ENCODE measurements around the gene CYP27A1.
"Not testable (repeated sequence)": the region's sequence is repeated elsewhere in the genome, so short reads cannot be mapped to it uniquely, and the experiment has no call there.

CYP27A1 gene

DNA sequence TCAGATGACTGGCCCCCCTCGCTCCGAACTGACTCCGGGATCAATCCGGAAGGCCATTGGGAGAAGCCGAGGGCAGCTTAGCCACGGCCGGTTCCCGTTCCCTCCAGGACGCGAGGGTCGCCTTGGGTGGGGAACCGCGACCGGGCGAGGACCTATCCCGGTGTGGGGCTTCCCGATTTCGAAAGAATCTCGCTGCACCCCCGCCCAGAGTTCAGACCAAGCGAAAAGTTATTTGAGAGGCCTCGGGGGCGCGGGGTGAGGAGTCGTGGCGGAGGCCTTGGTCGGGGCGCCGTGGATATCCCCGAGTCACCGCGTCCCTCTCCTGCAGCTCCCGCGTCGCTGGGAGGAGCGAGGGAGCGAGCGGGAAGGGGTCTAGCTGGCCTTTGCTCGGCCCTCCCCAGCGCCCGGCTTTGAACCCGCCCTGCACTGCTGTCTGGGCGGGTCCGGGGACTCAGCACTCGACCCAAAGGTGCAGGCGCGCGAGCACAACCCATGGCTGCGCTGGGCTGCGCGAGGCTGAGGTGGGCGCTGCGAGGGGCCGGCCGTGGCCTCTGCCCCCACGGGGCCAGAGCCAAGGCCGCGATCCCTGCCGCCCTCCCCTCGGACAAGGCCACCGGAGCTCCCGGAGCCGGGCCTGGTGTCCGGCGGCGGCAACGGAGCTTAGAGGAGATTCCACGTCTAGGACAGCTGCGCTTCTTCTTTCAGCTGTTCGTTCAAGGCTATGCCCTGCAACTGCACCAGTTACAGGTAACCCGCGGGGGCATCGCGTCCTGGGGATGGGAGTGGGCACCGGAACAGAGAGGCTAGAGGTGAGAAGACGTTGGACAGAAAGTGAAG, at the start of gene CYP27A1:
Gene CYP27A1 (plus strand): TSS at position 457 of the 837 bp plus-strand sequence. CDS start 36 bp downstream, at position 493.
- DNase-seq: peak in 1 of 2 experiments; percentile 61

- DNase-seq: no peak
Observed at GRCh38 chr2:218732761-218733158, 49.2 kb upstream of the CYP27A1 start.

DNA sequence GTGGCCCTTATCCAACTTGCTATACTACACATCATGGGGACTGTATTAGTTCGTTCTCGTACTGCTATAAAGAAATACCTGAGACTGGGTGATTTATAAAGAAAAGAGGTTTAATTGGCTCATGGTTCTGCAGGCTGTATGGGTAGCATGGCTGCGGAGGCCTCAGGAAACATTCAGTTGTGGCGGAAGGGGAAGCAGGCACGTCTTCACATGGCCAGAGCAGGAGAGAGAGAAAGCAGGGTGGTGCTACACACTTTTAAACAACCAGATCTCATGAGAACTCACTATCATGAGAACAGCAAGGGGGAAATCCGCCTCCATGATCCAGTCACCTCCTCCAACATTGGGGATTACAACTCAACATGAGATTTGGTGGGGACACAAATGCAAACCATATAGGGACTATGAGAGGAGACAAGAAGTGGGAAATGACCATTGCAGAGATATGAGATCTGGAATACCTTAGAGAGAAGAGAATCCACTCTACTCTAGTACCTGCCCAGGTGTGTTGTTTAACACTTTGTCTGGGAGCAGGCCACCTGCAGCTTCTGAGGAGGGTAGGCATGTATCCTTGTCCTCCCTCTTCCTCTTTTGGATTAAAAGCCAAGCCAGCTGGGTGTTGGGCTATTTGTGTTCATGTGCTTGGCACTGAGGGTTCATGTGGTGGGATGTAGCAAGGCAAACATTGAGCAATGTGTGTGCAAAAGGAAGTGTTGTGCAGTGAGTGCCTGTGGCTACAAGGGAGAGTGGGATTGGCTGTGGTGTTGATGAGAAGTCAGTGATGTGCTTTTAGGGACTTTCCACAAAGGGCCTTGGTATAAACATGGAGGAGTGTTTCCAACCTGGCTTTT, 48.6 kb upstream of the CYP27A1 start:
- DNase-seq: no peak

DNA sequence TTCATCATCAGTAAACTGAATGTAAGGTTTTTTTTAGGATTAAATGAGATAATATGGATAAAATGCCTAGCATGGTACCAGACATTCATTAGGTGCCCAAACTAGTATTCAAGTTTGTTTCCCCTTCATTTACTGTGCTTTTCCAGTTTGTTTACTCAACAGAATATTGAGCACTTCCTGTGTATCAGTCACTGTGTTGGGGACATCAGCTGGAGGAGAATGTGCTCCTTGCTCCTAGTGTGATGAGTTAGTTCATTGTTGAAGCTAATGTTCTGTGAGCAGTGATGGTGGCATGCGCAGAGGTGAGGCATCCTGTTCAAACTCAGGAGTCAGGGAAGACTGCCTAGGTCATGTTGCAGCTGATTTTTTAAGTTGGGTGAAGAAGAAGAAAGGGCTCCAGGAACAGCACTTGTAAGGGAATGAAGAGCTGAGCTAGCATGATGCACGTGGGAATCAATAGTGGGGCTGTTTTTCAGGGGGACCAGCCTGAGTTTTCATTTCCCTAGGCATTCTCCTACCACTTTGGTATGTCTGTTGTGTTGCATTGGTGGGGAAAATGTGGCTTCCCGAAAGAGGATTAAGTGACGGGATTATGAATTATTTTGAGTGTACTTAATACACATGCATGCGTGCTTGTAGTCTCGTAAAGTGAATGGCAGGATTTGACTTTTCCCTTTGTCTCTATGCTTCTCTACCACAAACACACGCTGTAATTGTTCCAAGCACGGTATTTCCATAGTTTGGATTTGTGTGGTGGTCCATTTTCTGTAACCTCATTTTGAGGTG, 47.6 kb upstream of the CYP27A1 start:
- DNase-seq: no peak

DNA sequence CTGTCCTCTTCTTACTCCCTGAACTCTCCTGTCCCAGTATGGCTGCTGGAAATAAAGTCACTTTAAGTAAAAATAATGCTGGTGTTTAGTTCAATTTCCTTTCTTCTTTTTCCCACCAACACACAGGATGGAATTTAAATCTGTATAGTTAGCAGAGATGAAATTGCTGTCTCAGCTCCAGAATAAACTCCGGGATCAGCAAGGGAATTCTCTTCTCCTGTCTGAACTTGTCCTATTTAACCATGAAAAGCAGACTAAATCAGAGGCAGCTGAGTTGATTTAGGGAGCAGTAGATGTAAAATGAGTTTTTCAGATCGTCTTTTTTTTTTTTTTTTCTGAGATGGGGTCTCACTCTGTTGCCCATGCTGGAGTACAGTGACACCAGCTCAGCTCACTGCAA, 45.4 kb upstream of the CYP27A1 start:
- no peak for DNase-seq

- no peak for DNase-seq
Observed at GRCh38 chr2:218743068-218743467, 38.9 kb upstream of the CYP27A1 start.

DNA sequence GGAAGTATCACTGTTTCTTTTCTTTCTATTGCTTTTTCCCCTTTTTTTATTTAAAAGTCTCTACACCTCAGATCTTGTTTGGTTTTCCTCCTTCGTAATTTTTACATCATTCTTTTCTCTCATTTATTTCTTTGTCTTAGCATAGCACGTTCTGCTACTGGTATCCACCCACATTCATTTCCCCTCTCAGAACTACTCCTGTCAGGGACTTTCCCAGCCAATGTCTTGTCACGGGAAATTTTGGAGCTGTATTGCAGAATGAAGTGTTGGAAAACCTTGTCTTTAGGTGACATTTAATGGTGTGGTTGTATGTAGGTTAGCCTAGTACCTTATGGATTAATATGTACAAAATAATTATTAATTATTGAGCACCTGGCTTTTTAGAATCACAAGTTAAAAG, 37.3 kb upstream of the CYP27A1 start:
- no peak for DNase-seq

- no peak for DNase-seq
Observed at GRCh38 chr2:218745160-218745558, 36.8 kb upstream of the CYP27A1 start.

GRCh38 chr2:218745559-218746469, 36.1 kb upstream of the CYP27A1 start:
- peak; percentile 30 to 63 for DNase-seq

GRCh38 chr2:218746470-218746795, 35.5 kb upstream of the CYP27A1 start:
- DNase-seq: no peak

GRCh38 chr2:218746960-218747359, 35.0 kb upstream of the CYP27A1 start:
- DNase-seq: no peak

DNA sequence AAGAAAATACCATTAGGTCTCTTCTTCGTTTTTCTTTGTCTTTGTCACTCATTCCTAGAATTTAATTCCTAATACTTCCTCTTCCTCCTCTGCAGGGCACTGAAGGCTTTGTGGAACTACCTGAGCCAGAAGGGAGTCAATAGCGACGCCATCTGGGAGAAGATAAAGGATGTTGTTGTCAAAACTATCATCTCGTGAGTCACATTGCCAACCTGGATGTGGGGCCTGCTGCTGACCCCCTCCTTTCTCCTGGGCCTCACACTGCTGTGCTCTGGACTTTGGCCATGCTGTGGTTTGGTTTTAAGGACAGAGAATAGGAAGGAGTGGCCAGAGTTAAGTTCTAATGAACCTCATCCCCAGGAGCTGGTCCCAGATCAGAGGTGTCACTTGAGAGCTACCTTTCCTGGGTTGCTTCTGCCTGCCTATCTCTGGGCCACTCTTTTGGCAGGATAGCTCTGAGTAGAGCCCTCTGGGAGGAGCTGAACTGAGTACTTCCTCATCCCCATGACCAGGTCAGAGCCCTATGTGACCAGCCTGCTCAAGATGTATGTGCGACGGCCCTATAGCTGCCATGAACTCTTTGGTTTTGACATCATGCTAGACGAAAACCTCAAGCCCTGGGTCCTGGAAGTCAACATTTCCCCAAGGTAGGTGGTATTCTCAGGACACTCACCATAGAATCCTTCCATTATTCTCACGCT, 33.1 kb upstream of the CYP27A1 start:
- DNase-seq: no peak

DNA sequence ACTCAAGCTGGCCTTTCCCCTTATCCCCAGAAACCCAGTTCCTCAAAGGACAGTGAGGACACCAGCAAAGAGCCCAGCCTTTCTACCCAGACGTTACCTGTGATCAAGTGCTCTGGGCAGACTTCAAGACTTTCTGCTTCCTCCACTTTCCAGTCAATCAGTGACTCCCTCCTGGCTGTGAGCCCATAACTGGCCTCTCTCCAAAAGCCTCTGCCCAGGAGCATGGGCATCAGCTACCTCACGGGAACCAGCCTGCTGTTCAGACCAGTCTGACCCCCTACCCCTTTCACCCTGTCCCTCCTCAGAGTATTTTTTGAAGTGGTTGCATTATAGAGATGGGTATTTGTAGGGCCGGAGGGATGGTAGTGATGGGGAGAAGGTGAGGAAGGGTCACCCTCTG, 27.7 kb upstream of the CYP27A1 start:
- DNase-seq: no peak

DNA sequence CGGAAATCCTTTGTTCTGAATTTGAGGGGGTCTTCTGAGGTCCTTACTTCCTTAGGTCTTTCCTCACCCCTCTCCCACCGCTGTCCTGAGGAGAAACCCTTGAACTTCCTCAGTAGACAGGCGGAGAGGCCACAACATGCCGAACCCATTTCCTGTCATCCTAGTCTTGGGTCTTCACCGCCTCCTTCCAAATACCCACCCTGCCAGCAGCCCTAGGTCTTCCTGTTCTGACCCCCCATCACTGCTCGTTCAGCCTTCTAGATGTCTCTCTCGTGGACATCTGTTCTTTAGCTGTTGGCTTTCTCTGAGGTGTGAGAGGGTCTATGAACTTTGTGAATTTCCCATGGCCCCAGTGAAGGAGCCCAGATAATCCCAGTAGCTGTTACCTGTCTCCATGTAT, 27.2 kb upstream of the CYP27A1 start:
- no peak for DNase-seq

GRCh38 chr2:218755198-218755566, 26.8 kb upstream of the CYP27A1 start:
- DNase-seq: no peak

GRCh38 chr2:218755567-218756404, 26.2 kb upstream of the CYP27A1 start:
- DNase-seq: no peak

- no peak for DNase-seq
Observed at GRCh38 chr2:218756599-218757377, 25.2 kb upstream of the CYP27A1 start.

- DNase-seq: no peak
Observed at GRCh38 chr2:218761795-218762194, 20.2 kb upstream of the CYP27A1 start.

DNA sequence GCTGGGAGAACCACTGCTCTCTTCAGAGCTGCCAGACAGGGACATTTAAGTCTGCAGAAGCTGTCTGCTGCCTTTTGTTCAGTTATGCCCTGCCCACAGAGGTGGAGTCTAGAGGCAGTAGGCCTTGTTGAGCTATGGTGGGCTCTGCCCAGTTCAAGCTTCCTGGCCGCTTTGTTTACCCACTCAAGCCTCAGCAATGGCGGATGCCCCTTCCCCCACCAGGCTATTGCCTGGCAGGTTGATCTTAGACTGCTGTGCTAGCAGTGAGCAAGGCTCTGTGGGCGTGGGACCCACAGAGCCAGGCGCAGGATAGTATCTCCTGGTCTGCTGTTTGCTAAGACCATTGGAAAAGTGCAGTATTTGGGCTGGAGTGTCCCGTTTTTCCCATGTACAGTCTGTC, 9.2 kb upstream of the CYP27A1 start:
- DNase-seq: not testable (repeated sequence)

DNA sequence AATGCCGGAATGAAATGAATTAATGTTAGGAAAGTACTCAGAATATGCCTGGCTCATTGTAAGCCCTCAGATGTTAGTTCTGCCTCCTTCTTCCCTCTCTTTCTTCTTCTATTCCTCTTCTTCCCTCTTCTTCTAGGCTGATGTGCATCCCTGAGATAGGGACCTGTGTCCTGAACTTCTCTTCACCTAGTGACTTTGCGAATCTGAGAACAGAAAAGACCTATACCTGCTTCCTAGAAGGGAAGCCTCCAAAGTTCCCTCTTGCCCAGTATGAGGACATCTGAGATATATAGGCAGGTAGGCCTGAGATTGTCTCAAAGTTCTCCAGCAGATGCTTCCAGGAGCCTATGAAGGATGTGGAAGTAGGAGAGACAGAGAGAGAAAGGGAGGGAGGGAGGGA, 8.1 kb upstream of the CYP27A1 start:
- DNase-seq: no peak

Measured in NCI-H526 (cell line).